AG04450 (cell line): ENCODE measurements around the gene CHRNA1. TPM values are rescaled to one million over a fixed set of nuclear protein-coding genes. Genes with fewer than 3 reads are reported as not detected.

Source experiments
- CTCF ChIA-PET: fragments of 300-600, 350-600 bp; formaldehyde crosslinking; extraction: SDS; loops from one replicate; lab custom pipeline; 2022; ENCODE audit warnings: antibody characterized with exemption, inconsistent platforms; lab: Charles Lee
- POLR2A ChIA-PET: fragments of 350-600 bp; formaldehyde crosslinking; extraction: SDS; loops from one replicate; lab custom pipeline; 2021; ENCODE audit warnings: antibody characterized with exemption, inconsistent platforms; lab: Yijun Ruan, JAX
- DNase-seq: peaks from one replicate; pipeline ENCODE4 v3.0.0-alpha.2; 2011; ENCODE audit warnings: low read depth, low spot score
- H3K27ac ChIP-seq: one replicate; pipeline ENCODE4 v1.5.1; 2012; ENCODE audit warnings: low read depth, low read length, control low read depth
- H3K27me3 ChIP-seq: one replicate; pipeline ENCODE4 v1.6.0; 2012; ENCODE audit warnings: low read length; ENCODE audit not compliant: control insufficient read depth, insufficient read depth
- H3K4me3 ChIP-seq: 2 replicates; pipeline ENCODE4 v1.5.1; 2011; ENCODE audit warnings: mild to moderate bottlenecking, low read depth, low read length, control low read depth
- H3K9me3 ChIP-seq: 2 replicates; pipeline ENCODE4 v1.5.1; 2012; ENCODE audit warnings: low read length; ENCODE audit not compliant: control insufficient read depth, insufficient read depth
- polyA plus RNA-seq: library from polyadenylated mRNA; depleted of rRNA; stranded (reverse); fragments of >200 nt; gene quantifications from 2 replicates; pipeline ENCODE4 v1.2.3, GENCODE V29; 2011
- TF ChIP-seq, protein P1 (sequence below): IDR thresholded peaks from 2 replicates; pipeline ENCODE4 v1.5.1; 2011; ENCODE audit warnings: low read depth, low read length, control low read depth, inconsistent platforms

The CHRNA1 gene
- polyA plus RNA-seq, 1 experiment, result 2.7 TPM

DNA sequence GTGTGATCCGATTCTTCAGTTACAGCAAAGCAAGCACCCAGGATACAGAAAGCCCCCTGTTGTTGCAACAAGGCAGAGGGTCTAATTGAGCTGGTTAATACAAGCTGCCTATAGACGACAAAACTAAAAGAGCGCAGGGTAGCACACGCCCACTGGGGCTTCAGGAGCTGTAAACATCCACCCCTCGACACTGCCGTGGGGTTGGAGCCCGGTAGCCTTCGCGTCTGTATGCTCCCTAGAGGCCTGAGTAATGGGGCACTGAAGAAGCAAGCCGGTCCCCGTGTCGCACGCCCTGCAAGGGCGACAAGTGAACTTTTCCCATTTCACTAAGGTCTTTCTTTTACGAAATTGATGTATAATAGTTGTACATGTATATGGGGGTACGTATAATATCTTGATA, 24.7 kb upstream of the CHRNA1 start:
- POLR2A ChIA-PET, result no interaction called here
- Histone ChIP-seq H3K9me3 (peaks cover 3% of the 10 kb centered on the region; the same call in 1 of the 2 replicates), H3K27me3 (no peaks in the 10 kb centered on the region), H3K4me3 (no peak overlapping the region), H3K27ac (peak overlapping the region; percentile 99)
- CTCF ChIA-PET, result interaction anchor here (0.7 to 2.6 kb wide), 5 partner anchors 17 to 195 kb away, joined by 3 to 19 read pairs (median 3); no protein-coding TSS in a partner anchor
- TF ChIP-seq, protein P1, sequence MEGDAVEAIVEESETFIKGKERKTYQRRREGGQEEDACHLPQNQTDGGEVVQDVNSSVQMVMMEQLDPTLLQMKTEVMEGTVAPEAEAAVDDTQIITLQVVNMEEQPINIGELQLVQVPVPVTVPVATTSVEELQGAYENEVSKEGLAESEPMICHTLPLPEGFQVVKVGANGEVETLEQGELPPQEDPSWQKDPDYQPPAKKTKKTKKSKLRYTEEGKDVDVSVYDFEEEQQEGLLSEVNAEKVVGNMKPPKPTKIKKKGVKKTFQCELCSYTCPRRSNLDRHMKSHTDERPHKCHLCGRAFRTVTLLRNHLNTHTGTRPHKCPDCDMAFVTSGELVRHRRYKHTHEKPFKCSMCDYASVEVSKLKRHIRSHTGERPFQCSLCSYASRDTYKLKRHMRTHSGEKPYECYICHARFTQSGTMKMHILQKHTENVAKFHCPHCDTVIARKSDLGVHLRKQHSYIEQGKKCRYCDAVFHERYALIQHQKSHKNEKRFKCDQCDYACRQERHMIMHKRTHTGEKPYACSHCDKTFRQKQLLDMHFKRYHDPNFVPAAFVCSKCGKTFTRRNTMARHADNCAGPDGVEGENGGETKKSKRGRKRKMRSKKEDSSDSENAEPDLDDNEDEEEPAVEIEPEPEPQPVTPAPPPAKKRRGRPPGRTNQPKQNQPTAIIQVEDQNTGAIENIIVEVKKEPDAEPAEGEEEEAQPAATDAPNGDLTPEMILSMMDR, result no peak
- no peak for DNase-seq

DNA sequence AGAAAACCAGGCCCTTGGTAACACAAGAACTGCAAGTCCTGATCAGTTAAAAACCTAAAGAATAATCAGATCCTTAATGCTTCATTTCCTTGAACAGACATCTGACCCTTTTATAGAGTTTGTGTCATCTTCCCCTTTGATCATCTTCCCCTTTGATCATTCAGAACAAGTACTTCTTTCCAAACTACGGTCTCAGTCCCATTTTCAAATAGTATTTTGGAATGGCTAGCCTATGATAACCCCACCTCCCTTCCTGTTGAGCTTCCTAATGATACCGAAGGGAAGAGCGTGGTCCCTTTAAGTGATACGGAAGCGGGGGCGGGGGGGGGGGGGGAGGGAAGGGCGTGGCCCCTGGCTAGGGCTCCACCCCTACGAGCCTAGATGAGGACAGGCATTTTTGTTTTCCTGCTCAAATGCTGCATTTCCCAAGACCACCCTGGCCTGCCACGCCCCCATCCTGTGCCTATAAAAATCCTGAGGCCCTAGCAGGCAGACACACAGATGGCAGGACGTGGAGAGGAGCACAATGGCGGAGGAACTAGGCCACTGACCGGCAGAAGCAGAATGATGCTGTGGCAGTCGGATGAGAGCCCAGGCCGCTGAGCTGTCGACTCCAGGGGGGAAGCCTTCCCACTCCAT, 24.1 kb upstream of the CHRNA1 start:
- DNase-seq, result no peak
- POLR2A ChIA-PET, result interaction anchor here (0.9 to 2.4 kb wide), 4 partner anchors 16 to 52 kb away, joined by 3 to 12 read pairs (median 4); no protein-coding TSS in a partner anchor
- Histone ChIP-seq H3K27me3 (no peaks in the 10 kb centered on the region), H3K27ac (peak overlapping the region; percentile 99), H3K9me3 (peaks cover 3% of the 10 kb centered on the region; the same call in 1 of the 2 replicates), H3K4me3 (no peak overlapping the region)
- TF ChIP-seq, protein P1, result no peak
- CTCF ChIA-PET, result interaction anchor here (0.7 to 2.6 kb wide), 3 partner anchors 17 to 196 kb away, joined by 3 to 19 read pairs (median 3); no protein-coding TSS in a partner anchor

DNA sequence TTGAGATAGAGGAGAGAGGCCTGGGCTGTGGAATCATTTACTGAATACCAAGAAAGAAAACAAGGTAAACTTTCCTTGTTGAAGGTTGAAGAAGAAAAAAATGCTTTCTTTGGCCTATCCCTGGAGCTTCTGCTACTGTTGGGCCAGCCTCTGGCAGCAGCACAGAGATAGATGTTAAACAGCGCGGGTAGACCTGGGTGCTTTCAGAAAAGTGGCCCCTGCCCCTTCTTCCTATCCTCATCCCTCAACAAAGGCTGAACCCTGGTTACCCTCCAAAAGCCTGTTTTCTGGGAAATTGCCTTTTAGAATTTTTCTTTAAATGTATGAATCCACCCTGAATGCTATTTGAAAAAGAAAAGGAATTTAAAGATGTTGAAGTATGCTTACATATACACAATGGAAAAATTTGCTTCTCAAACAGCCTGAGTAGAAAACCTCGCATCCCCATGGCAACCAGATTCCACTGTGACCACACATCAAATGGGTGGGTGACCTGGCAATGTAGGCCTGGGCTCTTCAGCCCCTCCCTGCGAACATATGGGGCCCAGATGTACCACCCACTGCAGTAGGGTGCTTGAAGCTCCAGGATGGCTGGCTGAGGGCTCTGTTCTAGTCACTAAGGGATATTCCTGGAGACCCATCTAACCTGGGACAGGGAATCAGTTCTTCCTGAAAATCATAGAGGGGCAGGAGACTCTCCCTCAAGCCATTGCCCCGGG, 23.4 kb upstream of the CHRNA1 start:
- no peak overlapping the region for H3K4me3 ChIP-seq
- ChIA-PET CTCF (interaction anchor here (0.6 to 2.6 kb wide), 3 partner anchors 16 to 211 kb away, joined by 5 to 19 read pairs (median 7); no protein-coding TSS in a partner anchor), POLR2A (interaction anchor here (0.5 to 2.4 kb wide), 5 partner anchors 16 to 163 kb away, joined by 3 to 12 read pairs (median 4); no protein-coding TSS in a partner anchor)

DNA sequence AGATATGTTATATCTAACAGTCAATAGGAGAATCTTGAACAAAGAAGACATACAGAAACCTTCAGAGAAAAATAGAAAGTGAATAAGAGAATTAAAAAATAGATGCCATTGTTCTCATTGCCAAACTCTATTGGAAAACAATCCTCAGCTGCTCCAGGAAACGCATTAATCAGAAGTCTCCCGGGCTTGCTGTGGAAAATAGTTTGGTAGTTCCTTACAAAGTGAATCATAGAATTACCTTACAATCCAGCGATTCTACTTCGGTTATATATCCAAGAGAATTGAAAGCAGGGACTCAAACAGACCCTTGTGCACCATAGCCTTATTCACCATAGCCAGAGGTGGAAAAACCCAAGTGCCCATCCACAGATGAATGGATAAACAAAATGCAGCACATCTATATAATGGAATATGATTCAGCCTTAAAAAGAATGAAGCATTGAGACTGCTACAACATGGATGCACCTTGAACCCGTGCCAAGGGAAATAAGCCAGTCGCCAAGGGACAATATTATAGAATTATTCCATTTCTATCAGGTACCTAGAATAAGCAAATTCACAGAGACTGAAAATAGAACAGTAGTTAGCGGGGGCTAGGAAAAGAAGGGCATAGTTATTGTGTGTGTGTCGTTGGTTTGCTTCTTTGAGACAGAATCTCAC, 21.9 kb upstream of the CHRNA1 start:
- no peak for DNase-seq
- ChIA-PET CTCF (interaction anchor here (0.8 to 2.6 kb wide), 4 partner anchors 15 to 199 kb away, joined by 3 to 19 read pairs (median 9); no protein-coding TSS in a partner anchor), POLR2A (interaction anchor here (2.4 kb wide), 1 partner anchor 14 kb away, joined by 12 read pairs; no protein-coding TSS in a partner anchor)
- Histone ChIP-seq H3K27me3 (no peaks in the 10 kb centered on the region), H3K9me3 (peaks cover 6% of the 10 kb centered on the region; the same call in 1 of the 2 replicates), H3K27ac (peak overlapping the region; percentile 99), H3K4me3 (no peak overlapping the region)
- TF ChIP-seq, protein P1, result no peak

More for the DNA sequence above, 23.4 kb upstream of the CHRNA1 start:
- Histone ChIP-seq H3K9me3 (peaks cover 3% of the 10 kb centered on the region; the same call in 1 of the 2 replicates), H3K27ac (peak overlapping the region; percentile 99), H3K27me3 (no peaks in the 10 kb centered on the region)
- DNase-seq, result peak; percentile 99
- TF ChIP-seq, protein P1, result no peak
